Stimulated activated CD4-positive, alpha-beta T cell treated with anti-CD3 and anti-CD28 coated beads, Interleukin-1b, Interleukin-23, amount 100 ng/mL, for 48 hours (primary cell): Measurements from ENCODE around the gene TTLL9.
"Not testable (repeated sequence)": the region's sequence is repeated elsewhere in the genome, so short reads cannot be mapped to it uniquely, and the experiment has no call there.

ENCODE experiments used
- DNase-seq: peaks from one replicate; pipeline ENCODE4 v3.0.0-alpha.2; 2020

The TTLL9 gene

GRCh38 chr20:31869942-31870725, at the start of gene TTLL9, which contains the start of gene DUSP15:
Gene TTLL9, plus strand, starts transcription at chr20:31870634. Its CDS starts 493 bp downstream, at chr20:31871127.
Gene DUSP15, minus strand, starts transcription at chr20:31870527. Its CDS starts 190 bp downstream, at chr20:31870337.
- no peak for DNase-seq

- no peak for DNase-seq
Observed at GRCh38 chr20:31821427-31821826, 49.0 kb upstream of the TTLL9 start.

- DNase-seq = peak; percentile 63
Observed at GRCh38 chr20:31822421-31823330, 47.8 kb upstream of the TTLL9 start.

GRCh38 chr20:31823360-31824124, 46.9 kb upstream of the TTLL9 start:
- DNase-seq = no peak

- no peak for DNase-seq
Observed at GRCh38 chr20:31824125-31824485, 46.3 kb upstream of the TTLL9 start.

- DNase-seq = no peak
Observed at GRCh38 chr20:31824554-31825313, 45.7 kb upstream of the TTLL9 start.

- DNase-seq = no peak
Observed at GRCh38 chr20:31826074-31826473, 44.4 kb upstream of the TTLL9 start.

GRCh38 chr20:31827059-31827458, 43.4 kb upstream of the TTLL9 start:
- DNase-seq = no peak

GRCh38 chr20:31828016-31828415, 42.4 kb upstream of the TTLL9 start:
- not testable (repeated sequence) for DNase-seq

- no peak for DNase-seq
Observed at GRCh38 chr20:31829731-31830130, 40.7 kb upstream of the TTLL9 start.

GRCh38 chr20:31830406-31830981, 39.9 kb upstream of the TTLL9 start:
- no peak for DNase-seq

GRCh38 chr20:31831211-31831610, 39.2 kb upstream of the TTLL9 start:
- DNase-seq = no peak

GRCh38 chr20:31831771-31832306, 38.6 kb upstream of the TTLL9 start:
- DNase-seq = no peak

GRCh38 chr20:31833130-31833930, 37.1 kb upstream of the TTLL9 start:
- DNase-seq = peak; percentile 58

GRCh38 chr20:31833931-31834521, 36.4 kb upstream of the TTLL9 start:
- no peak for DNase-seq

GRCh38 chr20:31835554-31835953, 34.9 kb upstream of the TTLL9 start:
- no peak for DNase-seq

- DNase-seq = no peak
Observed at GRCh38 chr20:31835977-31836852, 34.2 kb upstream of the TTLL9 start.

- DNase-seq = no peak
Observed at GRCh38 chr20:31836853-31837608, 33.4 kb upstream of the TTLL9 start.
